ENCODE data around the gene FAM171A2.

DNA sequence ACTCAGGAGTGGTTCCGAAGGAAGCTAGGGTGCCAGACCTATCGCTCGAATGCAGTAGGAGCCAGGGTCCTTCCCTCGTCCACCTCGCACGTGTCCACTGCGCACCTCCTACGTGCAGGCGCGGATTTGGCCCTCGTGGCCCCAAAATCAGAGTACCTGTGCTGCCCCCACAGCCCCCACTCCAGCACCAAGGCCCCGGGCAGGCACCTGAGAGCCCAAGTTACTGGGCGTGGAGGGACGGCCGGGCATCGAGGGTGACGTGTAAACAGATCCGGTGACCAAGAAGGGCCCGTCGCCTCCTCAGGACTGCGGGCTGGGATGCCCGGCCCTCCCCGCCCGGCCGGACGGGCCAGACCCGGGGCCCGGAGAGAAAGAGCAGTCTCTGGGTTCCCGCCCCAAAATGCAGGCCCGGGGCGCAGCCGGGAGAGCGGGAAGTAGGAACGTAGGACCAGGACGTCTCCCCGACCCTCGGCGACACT lies 39.5 kb downstream of the FAM171A2 start:
- TF ChIP-seq, protein P1, sequence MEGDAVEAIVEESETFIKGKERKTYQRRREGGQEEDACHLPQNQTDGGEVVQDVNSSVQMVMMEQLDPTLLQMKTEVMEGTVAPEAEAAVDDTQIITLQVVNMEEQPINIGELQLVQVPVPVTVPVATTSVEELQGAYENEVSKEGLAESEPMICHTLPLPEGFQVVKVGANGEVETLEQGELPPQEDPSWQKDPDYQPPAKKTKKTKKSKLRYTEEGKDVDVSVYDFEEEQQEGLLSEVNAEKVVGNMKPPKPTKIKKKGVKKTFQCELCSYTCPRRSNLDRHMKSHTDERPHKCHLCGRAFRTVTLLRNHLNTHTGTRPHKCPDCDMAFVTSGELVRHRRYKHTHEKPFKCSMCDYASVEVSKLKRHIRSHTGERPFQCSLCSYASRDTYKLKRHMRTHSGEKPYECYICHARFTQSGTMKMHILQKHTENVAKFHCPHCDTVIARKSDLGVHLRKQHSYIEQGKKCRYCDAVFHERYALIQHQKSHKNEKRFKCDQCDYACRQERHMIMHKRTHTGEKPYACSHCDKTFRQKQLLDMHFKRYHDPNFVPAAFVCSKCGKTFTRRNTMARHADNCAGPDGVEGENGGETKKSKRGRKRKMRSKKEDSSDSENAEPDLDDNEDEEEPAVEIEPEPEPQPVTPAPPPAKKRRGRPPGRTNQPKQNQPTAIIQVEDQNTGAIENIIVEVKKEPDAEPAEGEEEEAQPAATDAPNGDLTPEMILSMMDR (IDR thresholded peaks at IDR 0.05): no peak
- no peak for TF ChIP-seq POLR2AphosphoS5 (IDR thresholded peaks at IDR 0.05)

All from stomach (tissue), 4 donors.